ENCODE measurements around the gene TNFRSF13B. TPM values are rescaled to one million over a fixed set of nuclear protein-coding genes. Genes with fewer than 3 reads are reported as not detected.
"Not testable (repeated sequence)": the region's sequence is repeated elsewhere in the genome, so short reads cannot be mapped to it uniquely, and the experiment has no call there.

Gene TNFRSF13B
- total RNA-seq, 1 donor from 2014 or later, result not detected

GRCh38 chr17:16988749-16989229, 16.9 kb upstream of the TNFRSF13B start:
- FAIRE-seq (no peak), DNase-seq (ENCODE audit: low spot score in 2 of 2) (no peak)

- DNase-seq (ENCODE audit: low spot score in 2 of 2) (peak; percentile 49 to 65), FAIRE-seq (no peak)
Observed at GRCh38 chr17:16987830-16988601, 16.1 kb upstream of the TNFRSF13B start.

GRCh38 chr17:16987066-16987829, 15.3 kb upstream of the TNFRSF13B start:
- DNase-seq (ENCODE audit: low spot score in 2 of 2) (no peak), FAIRE-seq (no peak)

GRCh38 chr17:16986391-16986790, 14.5 kb upstream of the TNFRSF13B start:
- FAIRE-seq (no peak), DNase-seq (ENCODE audit: low spot score in 2 of 2) (no peak)

GRCh38 chr17:16981928-16982327, 10.0 kb upstream of the TNFRSF13B start:
- DNase-seq (ENCODE audit: low spot score in 2 of 2), result no peak
- no peak for FAIRE-seq

GRCh38 chr17:16980813-16981731, 9.2 kb upstream of the TNFRSF13B start:
- FAIRE-seq, result no peak
- no peak for DNase-seq (ENCODE audit: low spot score in 2 of 2)

- FAIRE-seq, result no peak
- DNase-seq (ENCODE audit: low spot score in 2 of 2), result no peak
Observed at GRCh38 chr17:16980061-16980460, 8.1 kb upstream of the TNFRSF13B start.

GRCh38 chr17:16979237-16979823, 7.4 kb upstream of the TNFRSF13B start:
- FAIRE-seq; DNase-seq (ENCODE audit: low spot score in 2 of 2): not testable (repeated sequence)

- DNase-seq (ENCODE audit: low spot score in 2 of 2), result no peak
- no peak for FAIRE-seq
Observed at GRCh38 chr17:16977932-16978331, 6.0 kb upstream of the TNFRSF13B start.

- FAIRE-seq (no peak), DNase-seq (ENCODE audit: low spot score in 2 of 2) (no peak)
Observed at GRCh38 chr17:16976725-16977550, 5.0 kb upstream of the TNFRSF13B start.

- no peak for DNase-seq (ENCODE audit: low spot score in 2 of 2)
- no peak for FAIRE-seq
Observed at GRCh38 chr17:16975744-16976625, 4.1 kb upstream of the TNFRSF13B start.

GRCh38 chr17:16975277-16975651, 3.3 kb upstream of the TNFRSF13B start:
- no peak for FAIRE-seq

GRCh38 chr17:16974569-16975276, 2.8 kb upstream of the TNFRSF13B start:
- no peak for FAIRE-seq
- no peak for DNase-seq (ENCODE audit: low spot score in 2 of 2)

More at GRCh38 chr17:16975277-16975651, 3.3 kb upstream of the TNFRSF13B start:
- no peak for DNase-seq (ENCODE audit: low spot score in 2 of 2)

- DNase-seq (ENCODE audit: low spot score in 2 of 2) (no peak), FAIRE-seq (no peak)
Observed at GRCh38 chr17:16973760-16974540, 2.0 kb upstream of the TNFRSF13B start.

GRCh38 chr17:16973043-16973442, 1.1 kb upstream of the TNFRSF13B start:
- not testable (repeated sequence) for FAIRE-seq; DNase-seq (ENCODE audit: low spot score in 2 of 2)

- DNase-seq (ENCODE audit: low spot score in 2 of 2) (no peak), FAIRE-seq (no peak)
Observed at GRCh38 chr17:16972346-16972745, 428 bp upstream of the TNFRSF13B start.
